K562 (cell line): ENCODE data around the gene CARMIL1. TPM values are rescaled to one million over a fixed set of nuclear protein-coding genes. Genes with fewer than 3 reads are reported as not detected.

Source experiments
- RBFOX2 ChIP-seq: fragments of 200-400 bp; formaldehyde crosslinking; IDR thresholded peaks from 2 replicates; pipeline ENCODE4 v1.6.1; 2017; ENCODE audit warnings: low read depth, mild to moderate bottlenecking, low read length, moderate library complexity
- polyA plus RNA-seq, 8 experiments: library from polyadenylated mRNA; depleted of rRNA in 4 of 8; stranded (reverse) in 5 of 8; unstranded in 3 of 8; fragments of >200 nt; fragmentation: Nextera tagmentation in 2 of 8; fragmentation: Illumina TruSeq in 1 of 8; extraction: Ambion mirVana in 2 of 8; extraction: Trizol in 1 of 8; gene quantifications; 2 replicates each; pipeline versions ENCODE4 v1.2.1 to v1.2.3, GENCODE V29; 2011 to 2014; ENCODE audit warnings: inconsistent platforms in 1 of 8, missing spikeins in 1 of 8
- total RNA-seq, 7 experiments: library from RNA; depleted of rRNA in 6 of 7; stranded (reverse); fragments of >200 nt in 6 of 7; fragmentation: Illumina TruSeq in 2 of 7; extraction: Trizol in 2 of 7; gene quantifications; 2 replicates each; pipeline versions ENCODE4 v1.2.1 to v1.2.3, GENCODE V29; 2011 to 2021; ENCODE audit warnings: low replicate concordance in 1 of 7
- TF ChIP-seq, protein P1 (sequence below): fragments of 450-650 bp; IDR thresholded peaks from 2 replicates; pipeline ENCODE4 v1.6.1; 2016; ENCODE audit warnings: mild to moderate bottlenecking, moderate library complexity
- TF ChIP-seq, protein P2 (sequence below): fragments of 200-400 bp; formaldehyde crosslinking; IDR thresholded peaks from 2 replicates; pipeline ENCODE4 v1.6.1; 2017; ENCODE audit warnings: mild to moderate bottlenecking, low read depth, low read length, moderate library complexity
- TF ChIP-seq, protein P3 (sequence below): fragments of 150-350 bp; IDR thresholded peaks from 2 replicates; pipeline ENCODE4 v1.6.1; 2014; ENCODE audit warnings: low read depth, mild to moderate bottlenecking, low read length, borderline replicate concordance

Gene CARMIL1
- total and polyA plus RNA-seq, 9 of the 15 experiments (the other 6 are each of a cell fraction or from before 2014, with no cell fraction given): 0.04 to 0.32 (median 0.10) TPM; not detected in 1

DNA sequence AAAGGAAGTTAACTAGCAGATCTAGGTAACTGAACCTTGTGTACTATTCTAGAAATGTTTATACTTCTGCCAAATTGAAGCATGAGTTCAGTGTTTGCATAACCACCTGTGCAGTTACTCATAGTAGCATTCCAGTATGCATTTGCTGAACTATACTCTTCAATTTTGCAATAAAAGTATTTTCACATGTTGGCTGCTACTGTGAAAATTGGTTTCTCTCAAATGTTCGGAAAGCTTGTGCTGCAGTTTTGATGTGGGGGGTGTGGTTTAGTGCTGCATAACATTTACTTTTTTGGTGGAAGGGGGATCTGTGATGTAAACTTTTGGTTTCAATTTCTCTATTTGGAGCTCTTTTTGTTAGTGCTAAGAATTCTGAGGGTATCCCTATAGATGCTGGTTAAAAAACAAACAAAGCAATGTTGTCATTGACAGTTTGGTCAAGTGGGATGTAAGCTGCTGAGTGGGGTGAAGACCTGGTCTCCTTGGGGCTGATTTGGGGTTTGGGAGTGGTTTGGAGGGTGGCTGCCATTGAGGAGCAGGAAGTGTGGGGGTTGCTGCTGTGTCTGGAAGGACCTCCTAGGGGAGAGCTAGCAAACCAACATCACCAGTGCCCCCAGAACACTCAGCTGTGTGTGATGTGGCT is 87.8 kb downstream of the CARMIL1 start (continued):
- TF ChIP-seq, protein P1, sequence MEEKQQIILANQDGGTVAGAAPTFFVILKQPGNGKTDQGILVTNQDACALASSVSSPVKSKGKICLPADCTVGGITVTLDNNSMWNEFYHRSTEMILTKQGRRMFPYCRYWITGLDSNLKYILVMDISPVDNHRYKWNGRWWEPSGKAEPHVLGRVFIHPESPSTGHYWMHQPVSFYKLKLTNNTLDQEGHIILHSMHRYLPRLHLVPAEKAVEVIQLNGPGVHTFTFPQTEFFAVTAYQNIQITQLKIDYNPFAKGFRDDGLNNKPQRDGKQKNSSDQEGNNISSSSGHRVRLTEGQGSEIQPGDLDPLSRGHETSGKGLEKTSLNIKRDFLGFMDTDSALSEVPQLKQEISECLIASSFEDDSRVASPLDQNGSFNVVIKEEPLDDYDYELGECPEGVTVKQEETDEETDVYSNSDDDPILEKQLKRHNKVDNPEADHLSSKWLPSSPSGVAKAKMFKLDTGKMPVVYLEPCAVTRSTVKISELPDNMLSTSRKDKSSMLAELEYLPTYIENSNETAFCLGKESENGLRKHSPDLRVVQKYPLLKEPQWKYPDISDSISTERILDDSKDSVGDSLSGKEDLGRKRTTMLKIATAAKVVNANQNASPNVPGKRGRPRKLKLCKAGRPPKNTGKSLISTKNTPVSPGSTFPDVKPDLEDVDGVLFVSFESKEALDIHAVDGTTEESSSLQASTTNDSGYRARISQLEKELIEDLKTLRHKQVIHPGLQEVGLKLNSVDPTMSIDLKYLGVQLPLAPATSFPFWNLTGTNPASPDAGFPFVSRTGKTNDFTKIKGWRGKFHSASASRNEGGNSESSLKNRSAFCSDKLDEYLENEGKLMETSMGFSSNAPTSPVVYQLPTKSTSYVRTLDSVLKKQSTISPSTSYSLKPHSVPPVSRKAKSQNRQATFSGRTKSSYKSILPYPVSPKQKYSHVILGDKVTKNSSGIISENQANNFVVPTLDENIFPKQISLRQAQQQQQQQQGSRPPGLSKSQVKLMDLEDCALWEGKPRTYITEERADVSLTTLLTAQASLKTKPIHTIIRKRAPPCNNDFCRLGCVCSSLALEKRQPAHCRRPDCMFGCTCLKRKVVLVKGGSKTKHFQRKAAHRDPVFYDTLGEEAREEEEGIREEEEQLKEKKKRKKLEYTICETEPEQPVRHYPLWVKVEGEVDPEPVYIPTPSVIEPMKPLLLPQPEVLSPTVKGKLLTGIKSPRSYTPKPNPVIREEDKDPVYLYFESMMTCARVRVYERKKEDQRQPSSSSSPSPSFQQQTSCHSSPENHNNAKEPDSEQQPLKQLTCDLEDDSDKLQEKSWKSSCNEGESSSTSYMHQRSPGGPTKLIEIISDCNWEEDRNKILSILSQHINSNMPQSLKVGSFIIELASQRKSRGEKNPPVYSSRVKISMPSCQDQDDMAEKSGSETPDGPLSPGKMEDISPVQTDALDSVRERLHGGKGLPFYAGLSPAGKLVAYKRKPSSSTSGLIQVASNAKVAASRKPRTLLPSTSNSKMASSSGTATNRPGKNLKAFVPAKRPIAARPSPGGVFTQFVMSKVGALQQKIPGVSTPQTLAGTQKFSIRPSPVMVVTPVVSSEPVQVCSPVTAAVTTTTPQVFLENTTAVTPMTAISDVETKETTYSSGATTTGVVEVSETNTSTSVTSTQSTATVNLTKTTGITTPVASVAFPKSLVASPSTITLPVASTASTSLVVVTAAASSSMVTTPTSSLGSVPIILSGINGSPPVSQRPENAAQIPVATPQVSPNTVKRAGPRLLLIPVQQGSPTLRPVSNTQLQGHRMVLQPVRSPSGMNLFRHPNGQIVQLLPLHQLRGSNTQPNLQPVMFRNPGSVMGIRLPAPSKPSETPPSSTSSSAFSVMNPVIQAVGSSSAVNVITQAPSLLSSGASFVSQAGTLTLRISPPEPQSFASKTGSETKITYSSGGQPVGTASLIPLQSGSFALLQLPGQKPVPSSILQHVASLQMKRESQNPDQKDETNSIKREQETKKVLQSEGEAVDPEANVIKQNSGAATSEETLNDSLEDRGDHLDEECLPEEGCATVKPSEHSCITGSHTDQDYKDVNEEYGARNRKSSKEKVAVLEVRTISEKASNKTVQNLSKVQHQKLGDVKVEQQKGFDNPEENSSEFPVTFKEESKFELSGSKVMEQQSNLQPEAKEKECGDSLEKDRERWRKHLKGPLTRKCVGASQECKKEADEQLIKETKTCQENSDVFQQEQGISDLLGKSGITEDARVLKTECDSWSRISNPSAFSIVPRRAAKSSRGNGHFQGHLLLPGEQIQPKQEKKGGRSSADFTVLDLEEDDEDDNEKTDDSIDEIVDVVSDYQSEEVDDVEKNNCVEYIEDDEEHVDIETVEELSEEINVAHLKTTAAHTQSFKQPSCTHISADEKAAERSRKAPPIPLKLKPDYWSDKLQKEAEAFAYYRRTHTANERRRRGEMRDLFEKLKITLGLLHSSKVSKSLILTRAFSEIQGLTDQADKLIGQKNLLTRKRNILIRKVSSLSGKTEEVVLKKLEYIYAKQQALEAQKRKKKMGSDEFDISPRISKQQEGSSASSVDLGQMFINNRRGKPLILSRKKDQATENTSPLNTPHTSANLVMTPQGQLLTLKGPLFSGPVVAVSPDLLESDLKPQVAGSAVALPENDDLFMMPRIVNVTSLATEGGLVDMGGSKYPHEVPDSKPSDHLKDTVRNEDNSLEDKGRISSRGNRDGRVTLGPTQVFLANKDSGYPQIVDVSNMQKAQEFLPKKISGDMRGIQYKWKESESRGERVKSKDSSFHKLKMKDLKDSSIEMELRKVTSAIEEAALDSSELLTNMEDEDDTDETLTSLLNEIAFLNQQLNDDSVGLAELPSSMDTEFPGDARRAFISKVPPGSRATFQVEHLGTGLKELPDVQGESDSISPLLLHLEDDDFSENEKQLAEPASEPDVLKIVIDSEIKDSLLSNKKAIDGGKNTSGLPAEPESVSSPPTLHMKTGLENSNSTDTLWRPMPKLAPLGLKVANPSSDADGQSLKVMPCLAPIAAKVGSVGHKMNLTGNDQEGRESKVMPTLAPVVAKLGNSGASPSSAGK: no peak
- TF ChIP-seq, protein P2, sequence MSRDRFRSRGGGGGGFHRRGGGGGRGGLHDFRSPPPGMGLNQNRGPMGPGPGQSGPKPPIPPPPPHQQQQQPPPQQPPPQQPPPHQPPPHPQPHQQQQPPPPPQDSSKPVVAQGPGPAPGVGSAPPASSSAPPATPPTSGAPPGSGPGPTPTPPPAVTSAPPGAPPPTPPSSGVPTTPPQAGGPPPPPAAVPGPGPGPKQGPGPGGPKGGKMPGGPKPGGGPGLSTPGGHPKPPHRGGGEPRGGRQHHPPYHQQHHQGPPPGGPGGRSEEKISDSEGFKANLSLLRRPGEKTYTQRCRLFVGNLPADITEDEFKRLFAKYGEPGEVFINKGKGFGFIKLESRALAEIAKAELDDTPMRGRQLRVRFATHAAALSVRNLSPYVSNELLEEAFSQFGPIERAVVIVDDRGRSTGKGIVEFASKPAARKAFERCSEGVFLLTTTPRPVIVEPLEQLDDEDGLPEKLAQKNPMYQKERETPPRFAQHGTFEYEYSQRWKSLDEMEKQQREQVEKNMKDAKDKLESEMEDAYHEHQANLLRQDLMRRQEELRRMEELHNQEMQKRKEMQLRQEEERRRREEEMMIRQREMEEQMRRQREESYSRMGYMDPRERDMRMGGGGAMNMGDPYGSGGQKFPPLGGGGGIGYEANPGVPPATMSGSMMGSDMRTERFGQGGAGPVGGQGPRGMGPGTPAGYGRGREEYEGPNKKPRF: no peak
- TF ChIP-seq, protein P3, sequence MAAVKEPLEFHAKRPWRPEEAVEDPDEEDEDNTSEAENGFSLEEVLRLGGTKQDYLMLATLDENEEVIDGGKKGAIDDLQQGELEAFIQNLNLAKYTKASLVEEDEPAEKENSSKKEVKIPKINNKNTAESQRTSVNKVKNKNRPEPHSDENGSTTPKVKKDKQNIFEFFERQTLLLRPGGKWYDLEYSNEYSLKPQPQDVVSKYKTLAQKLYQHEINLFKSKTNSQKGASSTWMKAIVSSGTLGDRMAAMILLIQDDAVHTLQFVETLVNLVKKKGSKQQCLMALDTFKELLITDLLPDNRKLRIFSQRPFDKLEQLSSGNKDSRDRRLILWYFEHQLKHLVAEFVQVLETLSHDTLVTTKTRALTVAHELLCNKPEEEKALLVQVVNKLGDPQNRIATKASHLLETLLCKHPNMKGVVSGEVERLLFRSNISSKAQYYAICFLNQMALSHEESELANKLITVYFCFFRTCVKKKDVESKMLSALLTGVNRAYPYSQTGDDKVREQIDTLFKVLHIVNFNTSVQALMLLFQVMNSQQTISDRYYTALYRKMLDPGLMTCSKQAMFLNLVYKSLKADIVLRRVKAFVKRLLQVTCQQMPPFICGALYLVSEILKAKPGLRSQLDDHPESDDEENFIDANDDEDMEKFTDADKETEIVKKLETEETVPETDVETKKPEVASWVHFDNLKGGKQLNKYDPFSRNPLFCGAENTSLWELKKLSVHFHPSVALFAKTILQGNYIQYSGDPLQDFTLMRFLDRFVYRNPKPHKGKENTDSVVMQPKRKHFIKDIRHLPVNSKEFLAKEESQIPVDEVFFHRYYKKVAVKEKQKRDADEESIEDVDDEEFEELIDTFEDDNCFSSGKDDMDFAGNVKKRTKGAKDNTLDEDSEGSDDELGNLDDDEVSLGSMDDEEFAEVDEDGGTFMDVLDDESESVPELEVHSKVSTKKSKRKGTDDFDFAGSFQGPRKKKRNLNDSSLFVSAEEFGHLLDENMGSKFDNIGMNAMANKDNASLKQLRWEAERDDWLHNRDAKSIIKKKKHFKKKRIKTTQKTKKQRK: no peak
- no peak for TF ChIP-seq RBFOX2
- TF ChIP-seq, all 486 proteins: peak for 0
